HCT116 (cell line): ENCODE data around the gene IL22RA2. TPM values are rescaled to one million over a fixed set of nuclear protein-coding genes. Genes with fewer than 3 reads are reported as not detected.

ENCODE experiments used
- ATAC-seq: fragments of 200-7000 bp; cut with Tn5 transposase; 2 replicates; pipeline ENCODE4 v1.9.1; 2020; ENCODE audit warnings: mild to moderate bottlenecking, moderate library complexity
- BruUV-seq: library from RNA; stranded (reverse); fragments of 400-500 nt; replicated peaks from 2 replicates; lab custom pipeline; 2021; lab: Mats Ljungman, UMichigan
- CTCF ChIA-PET: fragments of 300-600 bp; sonication (Branson Sonifier 250); formaldehyde crosslinking; loops from one replicate; lab custom pipeline; 2021; ENCODE audit warnings: antibody characterized with exemption; lab: Charles Lee
- POLR2A ChIA-PET: fragments of 300-600, 350-600 bp; sonication (Branson Sonifier 250); formaldehyde crosslinking; loops from one replicate; lab custom pipeline; 2021; ENCODE audit warnings: antibody characterized with exemption; lab: Charles Lee
- RAD21 ChIA-PET, 2 experiments: fragments of 300-600 bp; sonication (Branson Sonifier 250); formaldehyde crosslinking; loops; one replicate each; lab custom pipeline; 2023; ENCODE audit warnings: low total read pairs in 2 of 2; ENCODE audit not compliant: uncharacterized antibody in 2 of 2, unreplicated experiment in 2 of 2, low non-redundant PET in 1 of 2; lab: Charles Lee
- DNase-seq: peaks from one replicate; pipeline ENCODE4 v3.0.0-alpha.2; 2010; ENCODE audit warnings: low read depth, low spot score
- H2AFZ ChIP-seq: fragments of 200-600 bp; shearing (Covaris generic), sonication (generic); 2 replicates; pipeline ENCODE4 v1.6.1; 2017; ENCODE audit warnings: low read depth, mixed run types, mixed read lengths, antibody characterized with exemption, low read length; ENCODE audit not compliant: poor library complexity, severe bottlenecking
- H3K27ac ChIP-seq: 2 replicates; pipeline ENCODE4 v1.5.1; 2012; ENCODE audit warnings: low read depth, low read length
- H3K27me3 ChIP-seq: fragments of 200-600 bp; sonication (generic); 2 replicates; pipeline ENCODE4 v1.6.1; 2016; ENCODE audit warnings: mixed run types, low read length, mixed read lengths; ENCODE audit not compliant: insufficient read depth
- H3K36me3 ChIP-seq, 2 experiments: fragments of 200-500 bp in 1 of 2; fragments of 200-600 bp in 1 of 2; sonication (Bioruptor generic) in 1 of 2; sonication (generic) in 1 of 2; 2 replicates each; pipeline versions ENCODE4 v1.5.1 to v1.6.1; 2014 to 2016; ENCODE audit warnings: low read length in 2 of 2, inconsistent platforms in 1 of 2, mixed read lengths in 1 of 2, mixed run types in 1 of 2; ENCODE audit not compliant: insufficient read depth in 2 of 2, control insufficient read depth in 1 of 2
- H3K4me1 ChIP-seq, 2 experiments: fragments of 200-600 bp in 1 of 2; sonication (generic) in 1 of 2; 2 replicates each; pipeline versions ENCODE4 v1.5.1 to v1.6.1; 2012 to 2017; ENCODE audit warnings: low read length in 2 of 2, inconsistent platforms in 1 of 2, mild to moderate bottlenecking in 1 of 2, mixed read lengths in 1 of 2, mixed run types in 1 of 2, moderate library complexity in 1 of 2; ENCODE audit not compliant: insufficient read depth in 2 of 2, control insufficient read depth in 1 of 2
- H3K4me2 ChIP-seq: fragments of 200-600 bp; sonication (generic); 2 replicates; pipeline ENCODE4 v1.6.1; 2017; ENCODE audit warnings: mixed run types, low read length, mixed read lengths
- H3K4me3 ChIP-seq, 2 experiments: fragments of 200-600 bp in 1 of 2; sonication (generic) in 1 of 2; replicated peaks in 1 of 2; 2 replicates each; pipeline ENCODE4 v1.5.1; 2011 to 2016; ENCODE audit warnings: low read length in 2 of 2, control low read depth in 1 of 2, low read depth in 1 of 2, mild to moderate bottlenecking in 1 of 2, mixed read lengths in 1 of 2, mixed run types in 1 of 2
- H3K79me2 ChIP-seq: fragments of 200-600 bp; sonication (generic); 2 replicates; pipeline ENCODE4 v1.6.1; 2017; ENCODE audit warnings: mild to moderate bottlenecking, mixed run types, low read length, moderate library complexity, mixed read lengths; ENCODE audit not compliant: insufficient read depth
- H3K9ac ChIP-seq: fragments of 200-600 bp; sonication (generic); 2 replicates; pipeline ENCODE4 v1.6.1; 2016; ENCODE audit warnings: low read length, mixed read lengths
- H3K9me2 ChIP-seq: fragments of 200-600 bp; sonication (generic), shearing (Covaris generic); 2 replicates; pipeline ENCODE4 v1.6.1; 2017; ENCODE audit warnings: mixed run types, mild to moderate bottlenecking, moderate library complexity; ENCODE audit not compliant: insufficient read depth
- H3K9me3 ChIP-seq, 2 experiments: fragments of 200-500 bp in 1 of 2; fragments of 200-600 bp in 1 of 2; sonication (Bioruptor generic) in 1 of 2; sonication (generic) in 1 of 2; 2 replicates each; pipeline ENCODE4 v1.6.1; 2014 to 2017; ENCODE audit warnings: low read length in 2 of 2, mixed read lengths in 2 of 2, inconsistent platforms in 1 of 2, low read depth in 1 of 2, mild to moderate bottlenecking in 1 of 2, mixed run types in 1 of 2, moderate library complexity in 1 of 2; ENCODE audit not compliant: control insufficient read depth in 1 of 2, insufficient read depth in 1 of 2
- H4K20me1 ChIP-seq: fragments of 200-600 bp; sonication (generic), shearing (Covaris generic); 2 replicates; pipeline ENCODE4 v1.6.1; 2017; ENCODE audit warnings: mixed run types, mild to moderate bottlenecking, moderate library complexity; ENCODE audit not compliant: insufficient read depth
- ATF3 ChIP-seq: IDR thresholded peaks from 2 replicates; pipeline ENCODE4 v1.6.1; 2012
- CEBPB ChIP-seq: IDR thresholded peaks from 2 replicates; pipeline ENCODE4 v1.6.1; 2012; ENCODE audit warnings: low read depth
- EGR1 ChIP-seq: IDR thresholded peaks from 2 replicates; pipeline ENCODE4 v1.6.1; 2012; ENCODE audit warnings: low read depth
- ELF1 ChIP-seq: IDR thresholded peaks from 2 replicates; pipeline ENCODE4 v1.6.1; 2012; ENCODE audit warnings: low read depth, borderline replicate concordance
- EZH2 ChIP-seq: fragments of 200-600 bp; sonication (generic); IDR thresholded peaks from 2 replicates; pipeline ENCODE4 v1.6.1; 2017; ENCODE audit warnings: antibody characterized with exemption, mixed run types
- EZH2phosphoT487 ChIP-seq: fragments of 200-600 bp; IDR thresholded peaks from 2 replicates; pipeline ENCODE4 v1.6.1; 2018; ENCODE audit warnings: antibody characterized with exemption, borderline replicate concordance
- FOSL1 ChIP-seq: IDR thresholded peaks from 2 replicates; pipeline ENCODE4 v1.6.1; 2012; ENCODE audit warnings: low read depth
- JUND ChIP-seq: IDR thresholded peaks from 2 replicates; pipeline ENCODE4 v1.6.1; 2012
- POLR2A ChIP-seq: IDR thresholded peaks from 2 replicates; pipeline ENCODE4 v1.7.0; 2011; ENCODE audit warnings: borderline replicate concordance; ENCODE audit not compliant: insufficient read depth, insufficient read length; ENCODE audit errors: extremely low read depth
- POLR2AphosphoS5 ChIP-seq: IDR thresholded peaks from 2 replicates; pipeline ENCODE4 v1.6.1; 2011; ENCODE audit warnings: mild to moderate bottlenecking, low read depth, low read length, moderate library complexity
- SP1 ChIP-seq: IDR thresholded peaks from 2 replicates; pipeline ENCODE4 v1.6.1; 2012; ENCODE audit warnings: low read depth
- TCF7L2 ChIP-seq: IDR thresholded peaks from 2 replicates; pipeline ENCODE4 v1.7.0; 2011; ENCODE audit warnings: borderline replicate concordance, inconsistent platforms; ENCODE audit not compliant: insufficient read depth, insufficient read length; ENCODE audit errors: extremely low read depth
- ZFX ChIP-seq: fragments of 450-650 bp; IDR thresholded peaks from 2 replicates; pipeline ENCODE4 v1.6.1; 2017
- ZNF274 ChIP-seq: fragments of 200-500 bp; sonication (Bioruptor generic); IDR thresholded peaks from 2 replicates; pipeline ENCODE4 v1.6.1; 2014; ENCODE audit warnings: mild to moderate bottlenecking, low read depth, low read length, inconsistent platforms
- intact Hi-C: fragments of 100-400 bp; cut with micrococcal nuclease; formaldehyde crosslinking; loops from 2 replicates; pipeline ENCODE4 v1.10.0; 2022
- total RNA-seq: library from RNA; stranded (reverse); gene quantifications from one replicate; pipeline ENCODE4 v1.2.1, GENCODE V29; 2021; ENCODE audit not compliant: unreplicated experiment

Gene IL22RA2
- total RNA-seq, 1 experiment from 2014 or later: not detected

GRCh38 chr6:137218473-137218916, 45.1 kb upstream of the IL22RA2 start:
- CTCF ChIA-PET: no interaction called here
- Histone ChIP-seq H3K27ac (peak overlapping the region; percentile 71), H2AFZ (no peak overlapping the region), H3K27me3 (no peaks in the 10 kb centered on the region), H3K9ac (peak overlapping the region; percentile 74), H3K36me3 (no peaks in the 10 kb centered on the region), H3K9me2 (no peaks in the 10 kb centered on the region), H3K9me3 (no peaks in the 10 kb centered on the region), H4K20me1 (no peaks in the 10 kb centered on the region), H3K4me2 (peak overlapping the region; percentile 83), H3K4me1 (peaks cover 11 to 23% of the 10 kb centered on the region in 2 experiments), H3K4me3 (peak overlapping the region; percentile 58 to 86), H3K79me2 (peaks cover 53% of the 10 kb centered on the region)
- TF ChIP-seq EZH2phosphoT487: no peak
- TF ChIP-seq ELF1: no peak
- TF ChIP-seq JUND: no peak
- no peak for TF ChIP-seq ATF3
- TF ChIP-seq FOSL1: no peak
- no peak for TF ChIP-seq EZH2
- intact Hi-C loops: no loop called here
- ATAC-seq: peak; percentile 45
- RAD21 ChIA-PET: no interaction called here
- POLR2A ChIA-PET: no interaction called here
- BruUV-seq: no TSS peak
- no peak for DNase-seq

GRCh38 chr6:137217801-137218472, 44.5 kb upstream of the IL22RA2 start:
- RAD21 ChIA-PET: no interaction called here
- CTCF ChIA-PET: no interaction called here
- Histone ChIP-seq H3K4me3 (peak overlapping the region; percentile 58 to 86), H2AFZ (no peak overlapping the region), H3K4me1 (peaks cover 11 to 23% of the 10 kb centered on the region in 2 experiments), H3K9me3 (no peaks in the 10 kb centered on the region), H3K9me2 (no peaks in the 10 kb centered on the region), H3K36me3 (no peaks in the 10 kb centered on the region), H3K27me3 (no peaks in the 10 kb centered on the region), H3K79me2 (peaks cover 58% of the 10 kb centered on the region), H3K4me2 (peak overlapping the region; percentile 83), H4K20me1 (no peaks in the 10 kb centered on the region), H3K9ac (peak overlapping the region; percentile 74), H3K27ac (no peak overlapping the region; the same call in 1 of the 2 replicates)
- TSS peak; percentile 52 for BruUV-seq
- intact Hi-C loops: no loop called here
- POLR2A ChIA-PET: no interaction called here
- ATAC-seq (no peak), DNase-seq (no peak)
- TF ChIP-seq CEBPB (no peak), ZFX (no peak), EGR1 (no peak), TCF7L2 (no peak), EZH2phosphoT487 (no peak), EZH2 (no peak), POLR2AphosphoS5 (no peak), SP1 (no peak), POLR2A (no peak), ZNF274 (no peak)
